GM21619 (cell line): ENCODE data around the gene MAP4K1.
"Not testable (repeated sequence)": the region's sequence is repeated elsewhere in the genome, so short reads cannot be mapped to it uniquely, and the experiment has no call there.

Experiments used
- ATAC-seq: cut with Tn5 transposase; IDR thresholded peaks from one replicate; pipeline ENCODE4 v1.9.1; 2021; ENCODE audit not compliant: unreplicated experiment

The MAP4K1 gene

DNA sequence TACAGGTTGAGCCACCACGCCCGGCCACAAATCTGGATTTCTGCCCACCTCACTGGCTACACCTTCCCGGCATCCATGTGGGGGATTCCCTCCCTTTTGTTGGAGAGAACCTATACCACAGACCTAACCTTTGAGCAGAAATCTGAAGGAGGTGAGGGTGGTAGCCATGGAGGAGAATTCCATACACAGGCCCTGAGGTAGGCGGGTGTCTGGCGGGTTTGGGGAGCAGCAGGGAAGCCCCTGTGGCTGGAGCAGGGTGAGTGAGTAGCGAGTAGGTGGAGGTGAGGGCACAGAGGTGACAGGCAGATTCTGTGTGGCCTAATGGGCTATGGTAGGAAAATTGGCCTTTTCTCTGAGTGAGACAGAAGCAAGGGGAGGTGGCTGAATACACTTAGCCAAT, 11.8 kb upstream of the MAP4K1 start:
- no peak for ATAC-seq

DNA sequence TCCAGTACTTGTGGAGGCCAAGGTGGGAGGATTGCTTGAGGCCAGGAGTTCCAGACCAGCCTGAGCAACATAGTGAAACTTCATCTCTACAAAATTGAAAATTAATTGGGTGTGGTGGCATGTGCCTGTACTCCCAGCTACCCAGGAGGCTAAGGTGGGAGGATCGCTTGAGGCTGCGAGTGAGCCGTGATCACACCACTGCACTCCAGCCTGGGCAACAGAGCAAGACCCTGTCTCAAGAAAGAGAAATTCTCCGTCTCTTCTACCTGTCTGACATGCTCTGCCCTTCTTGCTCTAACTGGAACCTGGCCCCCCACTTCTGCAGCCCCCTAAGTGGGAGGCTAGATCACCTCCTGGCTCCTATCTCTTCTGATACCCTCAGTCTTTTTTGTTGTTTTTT, 8.6 kb upstream of the MAP4K1 start:
- no peak for ATAC-seq

DNA sequence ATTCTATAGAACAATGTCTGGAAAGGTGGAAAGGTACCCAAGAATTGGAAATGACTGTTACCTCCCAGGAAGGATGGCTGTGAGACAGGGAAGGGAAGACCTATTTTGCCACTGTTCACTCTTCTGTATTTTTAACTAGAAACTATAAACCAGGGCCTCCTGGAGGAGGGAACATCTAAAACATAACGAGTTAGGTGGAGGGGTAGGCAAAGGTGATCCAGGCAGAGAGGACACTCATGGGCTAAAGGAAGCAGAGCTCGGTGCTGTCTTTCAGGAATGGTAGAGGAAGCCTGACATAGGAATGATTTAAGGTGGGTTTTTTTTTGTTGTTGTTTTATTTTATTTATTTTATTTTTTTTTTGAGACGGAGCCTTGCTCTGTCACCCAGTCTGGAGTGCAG, 7.1 kb upstream of the MAP4K1 start:
- no peak for ATAC-seq

DNA sequence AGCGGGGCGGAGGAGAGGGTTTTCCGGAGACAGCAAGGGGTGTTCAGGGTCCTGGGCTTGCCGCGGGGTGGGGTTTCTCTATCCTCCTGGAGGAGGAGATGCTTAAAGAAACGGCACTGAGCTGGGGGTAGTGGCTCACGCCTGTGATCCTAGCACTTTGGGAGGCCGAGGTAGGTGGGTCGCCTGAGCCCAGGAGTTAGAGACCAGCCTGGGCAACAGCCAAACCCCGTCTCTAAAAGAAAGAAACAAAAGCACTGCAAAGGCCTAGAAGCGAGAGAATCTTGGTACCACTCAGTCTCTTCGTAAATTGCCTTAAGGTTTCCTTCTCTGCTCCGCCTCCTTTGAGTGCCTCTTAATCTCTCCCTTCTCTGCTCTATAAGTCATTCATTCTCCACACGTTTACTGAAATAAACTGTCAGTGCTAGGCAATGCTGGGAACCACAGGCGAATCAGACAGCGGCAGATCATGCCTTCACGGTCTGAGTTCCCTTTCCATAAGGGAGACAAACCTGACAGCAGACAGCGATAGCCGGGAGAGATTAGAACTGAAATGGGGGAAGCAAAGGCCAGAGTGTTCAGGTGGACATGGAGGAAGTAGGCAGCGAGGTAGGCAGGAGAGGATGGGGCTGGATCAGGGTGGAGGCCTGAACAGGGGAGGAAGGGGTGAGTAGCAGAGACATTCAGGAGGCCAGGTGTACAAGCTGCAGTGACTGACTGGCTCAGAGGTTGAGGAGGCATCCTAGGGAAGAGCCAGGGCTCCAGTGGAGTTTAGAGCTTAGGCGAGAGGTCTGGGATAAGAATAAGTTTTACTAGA, 1.8 kb upstream of the MAP4K1 start:
- no peak for ATAC-seq

DNA sequence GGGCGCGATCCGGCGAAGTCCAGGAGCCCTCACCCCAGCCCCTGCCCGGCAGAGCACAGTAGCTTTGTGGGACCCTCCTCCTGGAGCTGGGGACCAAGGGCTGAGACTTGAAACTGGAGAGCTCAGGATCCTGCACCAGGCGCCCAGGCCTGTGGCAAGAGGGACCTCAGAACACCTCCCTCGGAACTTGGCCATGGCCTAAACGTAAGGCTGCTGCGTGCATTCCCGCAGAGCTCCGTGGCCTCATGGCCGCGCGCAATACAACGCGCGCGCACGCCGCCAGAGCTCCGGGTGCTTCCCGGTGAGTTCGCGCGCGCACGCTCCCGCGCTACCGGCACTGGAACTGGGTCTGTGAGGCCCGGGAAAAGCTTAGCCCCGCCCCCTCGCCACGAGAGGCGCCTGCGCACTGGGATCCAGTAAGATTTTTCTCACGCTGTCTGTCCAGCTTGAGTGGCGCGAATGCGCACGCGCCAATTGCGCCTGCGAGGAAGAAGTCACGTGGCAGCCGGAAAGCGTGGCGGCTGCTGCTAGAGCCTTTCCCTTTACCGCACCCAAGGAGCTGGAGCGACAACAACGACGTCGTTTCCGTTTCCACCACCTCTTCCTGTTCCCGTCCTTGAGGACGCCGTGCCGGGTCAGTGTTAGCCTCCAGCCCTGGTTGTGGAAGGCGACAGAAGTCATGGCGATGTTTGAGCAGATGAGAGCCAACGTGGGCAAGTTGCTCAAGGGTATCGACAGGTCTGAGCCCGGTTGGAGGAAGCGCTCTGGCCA, 1.0 kb upstream of the MAP4K1 start, which contains the start of gene EIF3K:
Gene EIF3K, plus strand, starts transcription at position 599 of the 771 bp plus-strand sequence. Its CDS starts 81 bp downstream, at position 680.
- ATAC-seq: peak; percentile 43

DNA sequence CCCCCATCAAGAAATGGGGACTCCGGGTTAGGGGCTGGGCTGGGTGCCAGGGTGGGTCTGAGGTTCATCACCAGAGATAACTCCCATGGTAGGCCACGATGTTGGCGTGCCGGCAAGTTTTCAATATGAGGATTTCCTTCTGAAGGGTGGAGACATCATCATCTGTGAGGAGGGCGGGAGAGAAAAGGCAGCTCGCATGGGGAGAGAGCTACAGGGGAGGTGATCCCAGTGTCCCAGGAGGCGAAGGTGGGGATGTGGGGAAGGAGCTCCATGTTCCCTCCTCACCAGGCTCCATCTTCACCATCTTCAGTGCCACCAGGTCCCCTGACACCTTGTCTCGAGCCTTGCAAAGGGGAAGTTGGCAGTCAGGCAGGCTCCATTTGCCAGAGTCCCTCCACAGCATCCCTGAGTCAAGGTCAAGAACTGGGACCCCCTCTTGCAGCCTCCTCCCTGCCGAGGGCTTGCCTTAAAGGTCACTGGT, 430 bp downstream of the MAP4K1 start:
- ATAC-seq: no peak

DNA sequence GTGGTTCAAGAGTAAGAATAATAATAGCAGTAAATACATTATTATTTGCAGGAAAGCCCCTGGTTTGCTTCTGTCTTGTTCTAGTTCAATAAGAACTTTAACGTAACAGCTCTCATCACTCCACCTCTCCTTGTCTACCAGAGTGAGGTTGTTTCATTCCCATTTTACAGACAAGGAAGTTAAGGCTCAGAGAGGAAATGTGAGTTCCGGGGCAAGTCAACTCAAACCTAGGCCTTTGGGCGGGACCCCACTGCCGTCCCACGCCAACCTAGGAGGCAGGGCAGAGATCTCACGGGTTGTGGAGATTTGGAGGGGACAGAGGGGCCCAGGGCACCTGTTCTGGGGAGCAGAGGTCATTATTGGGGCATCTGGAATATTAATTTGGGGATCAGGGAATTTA, 1.5 kb downstream of the MAP4K1 start:
- ATAC-seq: no peak

DNA sequence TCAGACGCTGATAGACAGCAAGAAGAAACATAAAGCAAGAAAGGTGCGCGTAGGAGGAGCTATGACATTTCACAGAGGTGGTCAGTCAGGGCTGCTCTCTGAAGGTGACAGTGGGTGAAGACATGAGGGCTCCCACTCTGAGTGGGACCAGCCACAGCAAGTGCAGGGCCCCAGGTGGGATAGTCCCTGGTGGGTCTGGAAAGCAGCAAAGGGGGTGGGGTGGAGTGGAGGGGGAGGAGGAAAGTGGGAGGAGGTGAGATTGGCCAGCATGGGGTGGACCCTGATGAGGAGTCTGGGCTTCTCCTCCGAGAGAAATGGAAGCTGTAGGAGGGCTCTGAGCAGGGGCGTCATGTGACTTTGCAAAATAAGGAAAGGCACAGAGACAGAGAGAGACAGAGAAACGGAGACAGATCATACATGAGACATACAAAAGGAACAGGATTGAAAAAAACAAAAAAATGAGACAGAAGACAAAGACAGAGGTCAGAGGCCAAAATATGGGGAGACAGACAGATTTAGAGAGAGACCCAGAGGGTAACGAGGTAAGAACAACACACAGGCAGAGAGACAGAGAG, 2.7 kb downstream of the MAP4K1 start:
- ATAC-seq: no peak

DNA sequence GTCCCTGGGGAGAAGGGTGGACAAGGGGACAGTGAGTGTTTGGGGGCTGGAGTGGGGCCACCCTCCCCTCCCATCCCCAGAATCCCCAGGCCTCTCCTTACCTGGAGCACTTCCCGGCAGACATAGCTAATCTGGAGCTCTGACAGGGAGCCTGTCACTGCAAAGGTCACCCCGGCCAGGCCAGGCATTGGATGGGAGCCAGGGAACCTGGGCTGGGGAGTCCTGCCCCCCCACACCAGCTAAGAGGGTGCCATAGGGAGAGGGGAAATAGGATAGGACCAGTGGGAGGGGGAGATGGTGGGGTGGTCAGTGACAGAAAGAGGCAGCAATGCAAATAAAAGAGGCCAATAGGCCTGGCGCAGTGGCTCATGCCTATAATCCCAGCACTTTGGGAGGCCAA, 3.5 kb downstream of the MAP4K1 start:
- ATAC-seq: no peak

DNA sequence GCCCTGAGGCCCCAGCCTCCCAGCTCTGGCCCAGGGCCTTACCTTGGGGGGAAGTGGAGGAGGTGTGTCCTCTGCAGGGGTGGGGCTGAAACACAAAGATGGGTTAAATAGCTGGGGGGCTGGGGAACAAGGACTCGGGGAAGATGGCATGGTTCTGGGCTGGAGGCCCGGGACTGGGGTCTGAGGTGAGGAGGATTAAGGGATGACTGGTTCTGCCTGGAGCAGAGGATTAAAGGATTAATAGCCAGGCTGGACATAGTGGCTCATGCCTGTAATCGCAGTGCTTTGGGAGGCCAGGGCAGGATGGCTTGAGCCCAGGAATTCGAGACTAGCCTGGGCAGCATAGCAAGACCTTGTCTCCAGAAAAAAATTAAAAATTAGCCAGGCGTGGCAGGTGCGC, 11.6 kb downstream of the MAP4K1 start:
- ATAC-seq: no peak

DNA sequence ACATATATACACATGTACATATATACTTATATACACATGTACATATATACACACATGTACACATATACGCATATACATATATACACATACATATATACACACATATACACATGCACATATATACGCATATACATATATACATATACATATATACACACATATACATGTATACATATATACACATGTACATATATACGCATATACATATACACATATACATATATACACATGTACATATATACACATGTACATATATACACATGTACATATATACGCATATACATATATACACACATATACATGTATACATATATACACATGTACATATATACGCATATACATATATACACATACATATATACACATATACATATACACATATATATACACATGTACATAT, 14.9 kb downstream of the MAP4K1 start:
- ATAC-seq: not testable (repeated sequence)

DNA sequence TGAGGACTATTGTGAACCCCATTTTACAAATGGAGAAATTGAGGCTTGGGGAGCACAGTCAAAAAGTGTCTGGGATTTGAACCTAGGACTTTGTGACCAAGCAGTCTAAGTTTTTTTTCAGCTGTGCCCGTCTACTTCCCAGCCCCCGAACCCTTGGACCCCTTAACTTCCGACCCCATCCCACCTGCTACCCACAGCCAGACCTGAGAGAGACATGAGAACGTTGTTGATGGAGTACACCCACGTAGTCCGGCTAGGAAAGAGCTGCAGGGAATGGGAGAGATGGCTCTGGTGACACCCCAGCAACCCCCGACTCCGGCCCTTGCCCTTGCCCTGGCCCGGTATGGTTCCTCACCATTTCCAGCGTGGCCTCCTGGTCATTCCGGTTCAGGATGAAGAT, 18.0 kb downstream of the MAP4K1 start:
- ATAC-seq: no peak

DNA sequence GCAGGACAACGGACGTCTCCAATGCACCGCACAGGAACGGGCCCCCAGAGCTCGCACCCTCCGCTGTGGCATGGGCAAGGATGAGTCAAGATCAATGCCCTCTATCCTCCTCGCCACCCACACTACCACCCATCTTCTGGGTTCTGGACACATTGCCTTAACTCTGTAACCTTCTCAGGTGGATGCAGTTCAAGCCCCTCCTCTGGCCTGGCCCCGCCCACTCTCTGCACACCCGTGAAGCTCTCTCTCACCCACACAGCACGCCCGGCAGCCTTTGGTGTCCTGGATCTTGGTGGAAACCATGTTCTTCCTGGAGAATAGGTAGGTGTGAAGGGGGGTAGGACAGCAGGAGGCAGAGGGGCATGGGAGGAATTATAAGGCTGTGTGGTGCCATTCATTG, 20.7 kb downstream of the MAP4K1 start:
- no peak for ATAC-seq

DNA sequence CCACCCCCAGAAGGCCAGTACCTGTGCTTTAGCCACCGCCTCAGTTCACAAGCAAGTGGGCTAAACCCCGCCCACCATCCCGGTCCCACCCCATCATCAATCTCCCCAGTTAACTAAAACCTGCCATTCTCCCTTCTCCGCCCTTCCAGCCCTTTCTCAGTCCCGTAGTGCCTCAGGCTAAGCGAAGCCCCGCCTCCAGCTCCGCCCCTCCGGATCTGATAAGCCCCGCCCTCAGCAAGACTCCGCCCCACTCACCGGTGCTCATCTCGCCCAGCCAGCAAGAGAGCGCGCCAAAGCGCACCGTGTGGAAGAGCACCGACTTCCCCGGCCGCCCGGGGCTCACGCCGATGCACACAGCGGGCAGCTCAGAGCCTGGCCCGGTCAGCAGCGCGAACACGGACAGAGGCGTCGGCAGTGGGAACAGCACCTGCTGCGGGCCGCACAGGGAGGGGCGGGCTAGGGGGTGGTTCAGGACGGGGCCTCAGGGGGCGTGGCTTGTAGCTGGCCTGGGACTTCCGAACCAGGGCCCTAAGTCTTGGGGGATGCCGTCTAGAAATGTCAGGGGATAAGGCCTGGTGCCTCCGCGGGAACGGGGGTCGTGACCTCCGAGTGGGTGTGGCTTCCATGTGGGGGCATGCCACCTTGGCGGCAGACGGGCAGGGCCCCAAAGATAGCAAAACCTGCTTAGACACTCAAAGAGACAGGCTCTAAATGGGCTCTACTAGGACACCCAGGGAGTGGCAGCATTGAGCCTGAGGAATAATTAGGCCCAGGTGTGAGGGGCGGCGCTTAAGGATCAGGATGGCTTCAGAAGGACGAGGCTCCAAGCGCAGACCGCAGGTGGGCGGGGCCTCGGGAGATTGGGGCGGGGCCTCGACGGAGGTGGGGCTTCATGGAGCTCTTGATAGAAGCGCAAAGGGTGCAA, 21.4 kb downstream of the MAP4K1 start:
- no peak for ATAC-seq

DNA sequence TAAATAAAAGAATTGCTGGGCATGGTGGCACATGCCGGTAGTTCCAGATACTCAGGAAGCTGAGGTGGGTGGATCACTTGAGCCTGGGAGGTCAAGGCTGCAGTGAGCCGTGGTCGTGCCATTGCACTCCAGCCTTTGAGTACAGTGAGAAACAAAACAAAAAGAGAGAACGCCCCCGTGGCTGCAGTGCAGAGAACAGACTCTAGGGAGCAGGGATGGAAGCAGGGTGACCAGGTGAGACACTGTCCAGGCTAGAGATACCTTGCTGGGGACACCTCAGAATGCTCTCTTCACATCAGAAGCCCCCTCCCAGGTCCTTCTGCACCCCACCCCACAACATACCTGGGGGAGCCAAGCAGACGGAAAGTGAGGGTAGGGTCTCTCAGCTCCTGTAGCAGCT, 24.8 kb downstream of the MAP4K1 start:
- ATAC-seq: no peak

DNA sequence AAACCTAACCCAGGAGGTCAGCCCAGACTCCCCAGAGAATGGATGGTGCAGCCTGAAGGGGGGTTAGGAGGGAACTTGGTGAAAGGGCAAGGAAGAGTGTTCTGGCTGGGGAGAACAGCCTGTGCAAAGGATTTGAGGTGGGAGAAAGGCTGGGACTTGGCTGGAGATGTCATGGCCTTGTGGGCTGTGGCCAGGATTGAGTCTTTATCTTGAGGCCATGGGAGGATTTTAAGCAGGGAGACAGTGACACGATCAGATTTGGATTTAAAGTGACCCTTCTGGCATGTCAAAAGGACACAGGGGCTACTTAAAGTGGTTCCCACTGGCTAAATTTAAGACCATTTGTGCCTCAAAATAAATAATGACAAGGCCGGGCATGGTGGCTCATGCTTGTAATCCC, 29.7 kb downstream of the MAP4K1 start:
- no peak for ATAC-seq

DNA sequence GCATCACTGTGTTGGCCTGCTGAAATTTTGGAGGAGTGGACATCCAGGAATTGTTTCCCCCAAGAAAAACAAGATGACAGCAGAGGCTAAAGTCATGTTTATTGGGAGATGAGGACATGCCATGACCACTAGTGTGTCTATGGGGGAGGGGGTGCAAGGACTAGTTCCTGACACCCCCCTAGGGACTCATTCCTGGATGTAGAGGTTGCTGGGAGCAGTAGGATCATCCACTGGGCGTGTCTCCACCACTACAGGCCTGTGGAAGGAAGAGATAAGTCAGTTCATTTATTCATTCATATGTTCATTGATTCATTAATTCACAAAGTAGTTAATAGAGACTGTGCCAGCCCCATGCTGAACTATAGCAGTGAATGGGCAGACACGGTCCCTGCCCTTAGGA, 30.2 kb downstream of the MAP4K1 start:
- ATAC-seq: no peak

DNA sequence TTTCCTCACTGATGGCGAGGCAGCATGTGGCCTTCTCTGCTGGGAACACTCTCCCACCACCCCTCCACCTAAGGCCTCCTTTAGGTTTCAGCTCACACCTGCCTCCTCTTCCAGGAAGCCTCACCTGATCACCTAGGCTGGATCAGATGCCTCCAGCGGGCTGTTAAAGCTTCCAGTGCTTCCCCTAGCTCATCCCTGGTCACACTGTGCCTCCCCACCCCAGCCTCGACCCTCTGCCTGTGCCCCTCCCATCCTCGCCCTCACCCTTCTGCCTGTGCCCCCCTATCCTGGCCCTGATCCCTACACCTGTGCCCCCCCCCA, 33.8 kb downstream of the MAP4K1 start:
- ATAC-seq: no peak

DNA sequence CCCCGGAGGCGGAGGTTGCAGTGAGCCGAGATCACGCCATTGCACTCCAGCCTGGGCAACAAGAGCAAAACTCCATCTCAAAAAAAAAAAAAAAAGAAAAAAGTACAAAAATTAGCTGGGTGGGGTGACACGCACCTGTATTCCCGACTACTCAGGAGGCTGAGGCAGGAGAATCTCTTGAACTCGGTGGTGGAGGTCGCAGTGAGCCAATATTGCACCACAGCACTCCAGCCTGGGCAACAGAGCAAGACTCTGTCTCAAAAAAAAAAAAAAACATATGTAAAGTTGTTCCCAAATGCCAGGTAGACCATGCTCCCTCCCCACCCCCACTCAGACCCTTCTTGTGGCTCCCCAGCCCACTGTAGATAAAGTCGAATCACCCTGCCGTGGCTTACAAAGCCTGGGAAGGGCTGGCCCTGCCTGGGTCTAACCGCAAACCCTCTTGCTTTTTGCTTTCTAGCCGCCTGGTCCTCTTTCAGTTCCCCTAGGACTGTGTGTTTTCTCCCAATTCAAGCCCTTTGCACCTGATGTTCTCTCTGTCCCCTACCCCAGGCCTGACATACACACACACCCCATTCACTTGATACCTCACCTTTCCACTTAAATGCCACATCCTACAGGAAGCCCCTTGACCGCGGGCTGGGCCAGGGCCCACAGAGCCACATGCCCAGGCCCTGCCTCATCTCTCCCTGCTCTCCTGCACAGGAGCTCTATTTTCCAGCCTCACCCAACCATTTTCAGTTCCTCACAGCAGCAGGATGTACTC, 34.4 kb downstream of the MAP4K1 start:
- ATAC-seq: peak; percentile 83

DNA sequence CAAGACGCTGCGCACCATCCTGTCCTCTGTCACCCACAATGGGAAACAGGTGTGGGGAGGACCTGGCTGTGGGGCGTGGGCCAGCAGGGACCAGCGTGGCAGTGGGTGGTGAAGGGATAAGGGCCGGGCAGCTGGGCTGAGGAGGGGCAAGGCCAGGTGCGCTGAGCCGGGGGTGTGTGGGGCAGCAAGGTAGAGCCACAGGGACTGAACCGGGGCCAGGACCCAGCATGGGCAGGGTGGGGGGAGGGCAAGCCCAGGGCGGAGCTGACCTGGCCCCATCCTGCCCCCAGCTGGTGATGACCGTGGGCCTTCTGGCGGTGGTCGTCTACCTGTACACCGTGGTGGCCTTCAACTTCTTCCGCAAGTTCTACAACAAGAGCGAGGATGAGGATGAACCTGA, 37.7 kb downstream of the MAP4K1 start:
- ATAC-seq: no peak
